ENCODE data around the gene ATP5F1E. TPM values are rescaled to one million over a fixed set of nuclear protein-coding genes. Genes with fewer than 3 reads are reported as not detected.
A peak's percentile ranks its signal among the peaks of the same experiment; 100 is the strongest.
"Not testable (repeated sequence)": the region's sequence is repeated elsewhere in the genome, so short reads cannot be mapped to it uniquely, and the experiment has no call there.

Gene ATP5F1E
- total and polyA plus RNA-seq, 2 of the 4 experiments (the other 2 are of a cell fraction), result 3.8 to 34.5 TPM

DNA sequence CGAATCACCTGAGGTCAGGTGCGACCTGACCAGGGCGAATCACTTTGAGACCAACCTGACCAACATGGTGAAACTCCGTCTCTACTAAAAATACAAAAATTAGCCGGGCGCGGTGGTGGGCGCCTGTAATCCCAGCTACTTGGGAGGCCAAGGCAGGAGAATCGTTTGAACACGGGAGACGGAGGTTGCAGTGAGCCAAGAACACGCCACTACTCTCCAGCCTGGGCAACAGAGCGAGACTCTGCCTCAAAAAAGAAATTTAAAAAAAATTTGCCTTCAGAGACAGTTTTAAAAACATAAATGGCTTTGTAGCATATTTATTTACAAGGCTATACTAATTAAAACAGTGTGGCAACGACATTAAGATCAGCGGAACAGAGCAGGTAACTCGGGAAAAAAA is 9.4 kb upstream of the ATP5F1E start:
- intact Hi-C loops (cut with micrococcal nuclease) (loop anchor here (10.0 kb wide), 1 partner anchor 807 kb away; no protein-coding TSS in a partner anchor), in situ Hi-C loops (cut with MboI; ENCODE audit: low sequenced_read_pairs) (loop anchor here (25.0 kb wide), 3 partner anchors 804 to 1654 kb away; partner anchors contain the start of genes ANKRD60 and RBM38)
- CTCF ChIA-PET; H2BK20ac ChIP-seq (ENCODE audit: low read depth, low read length); ATAC-seq (ENCODE audit: low read depth); H3K27ac ChIP-seq (ENCODE audit: insufficient read depth, low read length); POLR2A ChIA-PET (ENCODE audit: unreplicated experiment); H3K56ac ChIP-seq (ENCODE audit: extremely low read depth, insufficient read depth, low read length); H4K91ac ChIP-seq (ENCODE audit: insufficient read depth, low read depth, low read length); H2AFZ ChIP-seq (replicated peaks; ENCODE audit: low read length, poor library complexity); H3K14ac ChIP-seq (replicated peaks; ENCODE audit: low read depth, low read length); H2BK15ac ChIP-seq (ENCODE audit: low read depth, low read length); H2AK9ac ChIP-seq (replicated peaks; ENCODE audit: low read depth, low read length, poor library complexity); BruUV-seq (replicated peaks); H3K9ac ChIP-seq (ENCODE audit: low read depth, low read length); H3K4me1 ChIP-seq (ENCODE audit: control insufficient read depth, insufficient read depth, low read length); H4K5ac ChIP-seq (ENCODE audit: low read depth, low read length); H4K20me1 ChIP-seq (ENCODE audit: insufficient read depth, low read length); H3K27me3 ChIP-seq (ENCODE audit: control insufficient read depth, insufficient read depth, low read length); DNase-seq; H3K4ac ChIP-seq (ENCODE audit: low read depth, low read length); dilution Hi-C loops (cut with HindIII; ENCODE audit: low sequenced_read_pairs, unreplicated experiment); H3K9me1 ChIP-seq (ENCODE audit: insufficient read depth, low read length); H2BK120ac ChIP-seq (ENCODE audit: low read depth, low read length); H3K23ac ChIP-seq (ENCODE audit: low read depth, low read length); H2BK5ac ChIP-seq (ENCODE audit: low read depth, low read length, poor library complexity, severe bottlenecking); H3K9me3 ChIP-seq (ENCODE audit: control insufficient read depth, insufficient read depth, low read length); H3K18ac ChIP-seq (ENCODE audit: low read depth, low read length); H2AK5ac ChIP-seq (ENCODE audit: low read depth, low read length): not testable (repeated sequence)
- Histone ChIP-seq H3K4me3 (ENCODE audit: insufficient read depth, low read depth, low read length) (peak overlapping the region; percentile 91; the same call in 1 of the 2 replicates), H4K8ac (ENCODE audit: low read depth in 2 of 2, low read length in 2 of 2) (peak overlapping the region; percentile 80; a peak in 3 of 4 replicates), H3K79me1 (ENCODE audit: low read depth in 1 of 2, low read length in 2 of 2) (peaks cover 30 to 45% of the 10 kb centered on the region in 2 experiments), H3K36me3 (ENCODE audit: control insufficient read depth, insufficient read depth, low read length) (peaks cover 10% of the 10 kb centered on the region), H3K4me2 (ENCODE audit: low read depth, low read length) (peak overlapping the region; percentile 99; the same call in 1 of the 2 replicates)
- WGBS, 2 experiments (ENCODE audit: extremely low coverage in 2 of 2, insufficient read length in 1 of 2), result 98% methylated on average over 8 of the region's 16 CpGs; no CpG with 5 or more reads in 1 of the 2 experiments
